ENCODE data around the gene LMAN2.

The LMAN2 gene

GRCh38 chr5:177328545-177329231 lies 22.8 kb downstream of the LMAN2 start:
- no peaks in the 10 kb centered on the region for H3K9me3 ChIP-seq (ENCODE audit: low read length)
- peaks cover 3% of the 10 kb centered on the region for H3K4me1 ChIP-seq (ENCODE audit: insufficient read depth, low read length)
- no peak overlapping the region for H2AFZ ChIP-seq (ENCODE audit: low read depth, low read length)
- H3K36me3 ChIP-seq (ENCODE audit: insufficient read depth, low read length), result peaks cover 29% of the 10 kb centered on the region
- H3K27me3 ChIP-seq (ENCODE audit: insufficient read depth, low read length), result no peaks in the 10 kb centered on the region
- H3K4me3 ChIP-seq (ENCODE audit: low read length), result no peak overlapping the region

GRCh38 chr5:177327539-177328522 lies 23.6 kb downstream of the LMAN2 start:
- peaks cover 21% of the 10 kb centered on the region for H3K36me3 ChIP-seq (ENCODE audit: insufficient read depth, low read length)
- no peak overlapping the region for H2AFZ ChIP-seq (ENCODE audit: low read depth, low read length)
- no peaks in the 10 kb centered on the region for H3K9me3 ChIP-seq (ENCODE audit: low read length)
- H3K4me1 ChIP-seq (ENCODE audit: insufficient read depth, low read length), result peaks cover 3% of the 10 kb centered on the region
- H3K27me3 ChIP-seq (ENCODE audit: insufficient read depth, low read length), result no peaks in the 10 kb centered on the region
- H3K4me3 ChIP-seq (ENCODE audit: low read length), result no peak overlapping the region

- Histone ChIP-seq H3K36me3 (ENCODE audit: insufficient read depth, low read length) (peaks cover 11% of the 10 kb centered on the region), H3K4me1 (ENCODE audit: insufficient read depth, low read length) (peaks cover 3% of the 10 kb centered on the region), H3K27me3 (ENCODE audit: insufficient read depth, low read length) (no peaks in the 10 kb centered on the region), H2AFZ (ENCODE audit: low read depth, low read length) (no peak overlapping the region), H3K9me3 (ENCODE audit: low read length) (no peaks in the 10 kb centered on the region), H3K4me3 (ENCODE audit: low read length) (no peak overlapping the region)
Observed at GRCh38 chr5:177325868-177326381, 25.5 kb downstream of the LMAN2 start.

GRCh38 chr5:177320879-177321278 lies 30.6 kb downstream of the LMAN2 start:
- no peak overlapping the region for H2AFZ ChIP-seq (ENCODE audit: low read depth, low read length)
- H3K4me3 ChIP-seq (ENCODE audit: low read length), result no peak overlapping the region
- no peaks in the 10 kb centered on the region for H3K36me3 ChIP-seq (ENCODE audit: insufficient read depth, low read length)
- H3K4me1 ChIP-seq (ENCODE audit: insufficient read depth, low read length), result no peaks in the 10 kb centered on the region
- no peaks in the 10 kb centered on the region for H3K27me3 ChIP-seq (ENCODE audit: insufficient read depth, low read length)
- H3K9me3 ChIP-seq (ENCODE audit: low read length), result peaks cover 7% of the 10 kb centered on the region

GRCh38 chr5:177319913-177320588 lies 31.4 kb downstream of the LMAN2 start:
- H2AFZ ChIP-seq (ENCODE audit: low read depth, low read length), result no peak overlapping the region
- H3K27me3 ChIP-seq (ENCODE audit: insufficient read depth, low read length), result no peaks in the 10 kb centered on the region
- no peaks in the 10 kb centered on the region for H3K4me1 ChIP-seq (ENCODE audit: insufficient read depth, low read length)
- no peak overlapping the region for H3K4me3 ChIP-seq (ENCODE audit: low read length)
- no peaks in the 10 kb centered on the region for H3K36me3 ChIP-seq (ENCODE audit: insufficient read depth, low read length)
- peaks cover 7% of the 10 kb centered on the region for H3K9me3 ChIP-seq (ENCODE audit: low read length)

DNA sequence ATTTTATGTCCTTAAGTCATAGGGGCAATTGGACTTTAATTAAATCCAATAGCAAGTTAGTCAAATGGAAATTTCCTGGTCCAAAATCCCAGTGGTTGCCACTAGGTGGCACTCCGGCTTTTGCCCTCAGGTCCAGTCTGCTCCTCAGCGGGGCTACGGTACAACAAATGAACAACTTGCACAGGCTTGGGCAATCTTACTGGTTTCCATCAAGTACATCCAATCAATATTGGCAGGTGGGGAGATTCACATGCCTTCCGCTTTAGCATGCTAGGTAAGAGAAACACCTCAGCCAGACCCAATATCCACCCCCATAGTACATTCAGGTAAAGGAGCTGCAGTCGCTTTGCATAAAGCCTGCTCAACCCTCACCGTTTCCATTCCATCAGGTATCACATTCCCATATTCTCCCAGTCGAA lies 33.5 kb downstream of the LMAN2 start:
- H3K4me1 ChIP-seq (ENCODE audit: insufficient read depth, low read length), result peaks cover 1% of the 10 kb centered on the region

DNA sequence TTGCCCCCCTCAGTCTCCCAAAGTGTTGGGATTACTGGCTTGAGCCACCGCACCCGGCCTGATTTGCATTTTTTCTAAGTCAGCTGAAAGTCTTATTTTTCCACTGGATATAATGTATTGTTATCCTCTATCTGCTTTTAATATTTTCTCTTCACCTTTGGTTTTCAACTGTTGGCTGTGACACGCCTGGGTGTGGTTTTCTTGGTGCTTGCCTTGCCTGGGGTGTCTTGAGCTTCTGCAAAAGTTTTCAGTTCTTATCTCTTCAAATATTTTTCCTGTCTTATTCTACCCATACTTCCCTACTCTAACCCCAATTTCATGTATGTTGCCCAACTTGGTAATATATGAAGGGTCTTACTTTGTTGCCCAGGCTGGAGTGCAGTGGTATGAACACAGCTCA lies 35.5 kb downstream of the LMAN2 start:
- Histone ChIP-seq H3K9me3 (ENCODE audit: low read length) (peaks cover 7% of the 10 kb centered on the region), H3K27me3 (ENCODE audit: insufficient read depth, low read length) (no peaks in the 10 kb centered on the region), H3K4me3 (ENCODE audit: low read length) (no peak overlapping the region), H3K4me1 (ENCODE audit: insufficient read depth, low read length) (peaks cover 10% of the 10 kb centered on the region), H2AFZ (ENCODE audit: low read depth, low read length) (no peak overlapping the region), H3K36me3 (ENCODE audit: insufficient read depth, low read length) (no peaks in the 10 kb centered on the region)

More for the DNA sequence above, 33.5 kb downstream of the LMAN2 start:
- Histone ChIP-seq H3K36me3 (ENCODE audit: insufficient read depth, low read length) (no peaks in the 10 kb centered on the region), H3K4me3 (ENCODE audit: low read length) (no peak overlapping the region), H3K27me3 (ENCODE audit: insufficient read depth, low read length) (no peaks in the 10 kb centered on the region), H3K9me3 (ENCODE audit: low read length) (peaks cover 7% of the 10 kb centered on the region), H2AFZ (ENCODE audit: low read depth, low read length) (no peak overlapping the region)

GRCh38 chr5:177315411-177315810 lies 36.1 kb downstream of the LMAN2 start:
- Histone ChIP-seq H3K4me1 (ENCODE audit: insufficient read depth, low read length) (peaks cover 16% of the 10 kb centered on the region), H3K4me3 (ENCODE audit: low read length) (no peak overlapping the region), H3K9me3 (ENCODE audit: low read length) (peaks cover 7% of the 10 kb centered on the region), H2AFZ (ENCODE audit: low read depth, low read length) (no peak overlapping the region), H3K36me3 (ENCODE audit: insufficient read depth, low read length) (no peaks in the 10 kb centered on the region), H3K27me3 (ENCODE audit: insufficient read depth, low read length) (no peaks in the 10 kb centered on the region)

GRCh38 chr5:177314376-177315342 lies 36.8 kb downstream of the LMAN2 start:
- Histone ChIP-seq H3K4me3 (ENCODE audit: low read length) (no peak overlapping the region), H2AFZ (ENCODE audit: low read depth, low read length) (no peak overlapping the region), H3K4me1 (ENCODE audit: insufficient read depth, low read length) (peaks cover 22% of the 10 kb centered on the region), H3K36me3 (ENCODE audit: insufficient read depth, low read length) (no peaks in the 10 kb centered on the region), H3K9me3 (ENCODE audit: low read length) (peaks cover 1% of the 10 kb centered on the region), H3K27me3 (ENCODE audit: insufficient read depth, low read length) (no peaks in the 10 kb centered on the region)

GRCh38 chr5:177313561-177314259 lies 37.8 kb downstream of the LMAN2 start:
- H3K4me3 ChIP-seq (ENCODE audit: low read length), result no peak overlapping the region
- H3K27me3 ChIP-seq (ENCODE audit: insufficient read depth, low read length), result no peaks in the 10 kb centered on the region
- peaks cover 22% of the 10 kb centered on the region for H3K4me1 ChIP-seq (ENCODE audit: insufficient read depth, low read length)
- H2AFZ ChIP-seq (ENCODE audit: low read depth, low read length), result no peak overlapping the region
- H3K9me3 ChIP-seq (ENCODE audit: low read length), result no peaks in the 10 kb centered on the region
- H3K36me3 ChIP-seq (ENCODE audit: insufficient read depth, low read length), result peaks cover 8% of the 10 kb centered on the region

DNA sequence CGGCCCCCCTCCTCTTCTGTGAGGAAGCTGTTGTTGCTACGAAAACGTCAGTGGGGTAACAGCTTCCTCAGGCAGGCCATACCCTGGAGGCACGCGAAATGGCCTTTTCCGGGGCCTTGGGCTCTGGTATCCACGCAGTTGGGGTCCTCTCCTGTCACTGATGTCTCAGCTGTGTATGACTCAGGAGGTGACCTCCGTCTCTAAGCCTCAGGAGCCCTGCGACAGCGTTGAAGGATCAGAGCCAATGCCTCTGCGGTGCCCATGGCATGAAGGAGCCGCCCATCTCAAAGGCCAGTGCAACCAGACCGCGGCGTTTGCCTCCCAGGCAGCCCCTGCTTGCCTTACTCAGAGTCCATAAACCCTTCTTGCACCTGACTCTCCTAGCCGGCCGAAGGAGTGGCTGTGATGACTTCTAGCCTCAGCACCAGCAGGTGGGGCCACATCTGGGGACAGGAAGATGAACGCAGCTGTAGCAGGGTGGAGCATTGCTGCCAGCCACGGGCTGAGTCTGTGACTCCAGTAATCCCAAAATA lies 38.8 kb downstream of the LMAN2 start:
- peak overlapping the region; percentile 20 for H2AFZ ChIP-seq (ENCODE audit: low read depth, low read length)
- no peaks in the 10 kb centered on the region for H3K9me3 ChIP-seq (ENCODE audit: low read length)
- peaks cover 22% of the 10 kb centered on the region for H3K4me1 ChIP-seq (ENCODE audit: insufficient read depth, low read length)
- peak overlapping the region; percentile 54 for H3K4me3 ChIP-seq (ENCODE audit: low read length)
- H3K36me3 ChIP-seq (ENCODE audit: insufficient read depth, low read length), result peaks cover 14% of the 10 kb centered on the region
- H3K27me3 ChIP-seq (ENCODE audit: insufficient read depth, low read length), result no peaks in the 10 kb centered on the region

All from neuron (in vitro differentiated cells).